Right ventricle myocardium inferior (tissue), 1 donor: ENCODE measurements around the gene MYL3. TPM values are rescaled to one million over a fixed set of nuclear protein-coding genes. Genes with fewer than 3 reads are reported as not detected.

Source experiments
- ATAC-seq: fragments of 200-7000 bp; cut with Tn5 transposase; one replicate; pipeline ENCODE4 v1.9.1; 2020; ENCODE audit warnings: mild to moderate bottlenecking, moderate library complexity
- DNase-seq: peaks from one replicate; pipeline ENCODE4 v3.0.0; 2021; ENCODE audit errors: missing footprints
- intact Hi-C: fragments of 100-400 bp; cut with DNase I; formaldehyde crosslinking; loops from one replicate; pipeline ENCODE4 v1.11.0; 2022
- total RNA-seq: library from RNA; stranded (reverse); fragmentation: NEBNext Ultra II Directional; extraction: Animal tissue kit (Norgen Biotek cat#: 25700); gene quantifications from one replicate; pipeline ENCODE4 v1.2.1, GENCODE V29; 2021
- donor health status: DM: no; HTN: yes; CAD: no; lungs with severe emphysema.

Gene MYL3
- total RNA-seq, 1 donor from 2014 or later = 11,437 TPM

DNA sequence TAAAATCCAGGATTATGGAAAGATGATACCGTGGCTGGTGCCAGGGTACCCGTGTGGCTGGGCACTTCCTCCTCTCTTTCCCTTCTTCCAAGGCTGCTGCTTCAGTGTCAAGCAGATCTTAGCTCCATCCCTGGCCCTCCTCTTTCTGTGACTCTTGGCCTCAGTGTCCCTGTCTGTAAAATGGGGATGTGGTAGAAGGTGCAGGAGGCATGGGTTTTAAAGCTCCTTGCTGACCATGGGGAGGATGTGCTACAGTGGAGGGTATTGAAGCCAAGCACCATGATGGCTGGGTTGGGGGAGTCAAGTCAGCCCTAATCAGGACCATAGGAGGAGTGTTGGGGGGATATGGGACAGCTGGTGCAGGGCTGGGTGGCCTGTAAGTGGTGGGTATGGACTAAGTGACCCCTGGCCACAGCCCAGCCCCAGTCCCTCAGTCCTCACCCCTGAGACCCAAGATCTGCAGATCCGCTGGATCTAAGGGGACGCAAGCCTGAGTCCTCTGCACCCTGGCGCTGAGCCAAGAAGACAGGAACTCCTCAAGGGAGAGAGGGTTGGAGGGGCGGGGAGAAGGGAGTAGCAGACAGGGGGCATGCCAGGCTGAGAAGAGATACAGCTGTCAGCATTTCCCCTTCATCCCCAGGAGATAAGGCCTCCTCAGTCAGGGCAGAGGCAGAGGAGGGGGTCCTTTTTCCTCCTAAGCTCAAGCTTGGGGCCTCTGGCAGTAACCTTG is 26.3 kb upstream of the MYL3 start:
- intact Hi-C loops = no loop called here
- ATAC-seq (no peak), DNase-seq (no peak)

- intact Hi-C loops = no loop called here
- DNase-seq = no peak
- ATAC-seq = no peak
These were observed 25.5 kb upstream of the MYL3 start for GRCh38 chr3:46888705-46889104.

DNA sequence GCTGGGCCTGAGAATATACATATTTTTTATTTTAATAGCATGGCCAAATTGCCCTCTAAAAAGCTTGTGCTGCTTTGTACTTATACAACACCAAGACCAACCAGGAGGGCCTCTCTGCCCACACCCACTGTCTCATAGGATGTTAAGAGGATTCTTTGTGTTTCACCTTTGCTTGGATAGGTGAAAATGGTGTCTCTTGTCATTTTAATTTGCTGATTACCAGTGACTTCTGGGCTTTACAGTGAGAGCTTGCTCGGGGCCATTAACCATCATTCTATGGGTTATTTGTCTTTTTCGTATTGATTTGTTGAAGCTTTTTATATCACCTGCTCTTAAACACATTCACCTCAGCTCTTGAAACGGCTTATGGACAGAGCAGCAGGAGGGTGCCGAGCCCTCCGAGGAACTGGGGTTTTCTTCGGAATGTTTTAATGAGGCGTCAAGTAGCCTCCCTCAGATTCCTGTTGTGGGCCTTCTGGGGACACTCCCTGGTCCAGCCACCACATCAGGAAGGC is 24.8 kb upstream of the MYL3 start:
- intact Hi-C loops = no loop called here
- no peak for DNase-seq
- no peak for ATAC-seq

GRCh38 chr3:46885612-46886011 is 22.4 kb upstream of the MYL3 start:
- DNase-seq (no peak), ATAC-seq (no peak)
- intact Hi-C loops = no loop called here

DNA sequence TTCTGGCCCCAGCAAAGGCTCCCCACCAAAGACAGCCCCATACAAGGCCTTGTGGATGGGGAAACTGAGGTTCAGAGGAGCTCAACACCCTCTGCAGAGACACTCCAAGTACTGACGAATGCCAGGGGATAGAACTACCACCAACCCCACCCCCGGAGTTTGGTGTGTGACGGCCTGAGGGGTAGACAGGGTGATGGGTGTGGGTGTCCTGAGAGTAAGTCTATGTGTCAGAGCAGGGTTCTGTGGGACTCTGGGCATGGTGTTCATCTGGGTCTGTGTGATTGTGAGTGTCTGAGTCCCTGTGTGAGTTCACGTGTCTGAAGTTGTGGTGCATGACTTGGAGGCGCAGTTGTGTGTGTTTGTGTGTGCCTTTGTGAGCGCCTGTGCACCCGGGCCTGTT is 21.7 kb upstream of the MYL3 start:
- intact Hi-C loops = no loop called here
- ATAC-seq = no peak
- no peak for DNase-seq

GRCh38 chr3:46884427-46884826 is 21.2 kb upstream of the MYL3 start:
- intact Hi-C loops = no loop called here
- no peak for ATAC-seq
- no peak for DNase-seq

DNA sequence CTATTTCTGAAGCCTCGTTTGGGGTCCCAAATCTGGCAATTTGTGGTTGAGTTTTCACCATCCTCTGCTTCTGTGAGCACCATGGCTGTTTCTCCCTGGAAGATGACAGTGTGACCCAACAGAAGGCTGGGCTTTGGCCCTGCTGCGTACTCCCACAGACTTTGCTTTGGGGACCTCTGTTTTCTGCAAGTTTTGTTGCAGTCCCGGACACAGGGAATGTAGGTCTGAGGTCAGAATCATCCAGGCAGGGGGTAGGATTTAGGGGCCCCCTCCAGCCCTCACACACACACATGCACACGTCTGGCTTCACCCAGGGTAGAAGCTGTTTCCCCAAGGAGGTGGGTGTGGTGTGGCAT is 20.6 kb upstream of the MYL3 start:
- DNase-seq (no peak), ATAC-seq (no peak)
- intact Hi-C loops = no loop called here

DNA sequence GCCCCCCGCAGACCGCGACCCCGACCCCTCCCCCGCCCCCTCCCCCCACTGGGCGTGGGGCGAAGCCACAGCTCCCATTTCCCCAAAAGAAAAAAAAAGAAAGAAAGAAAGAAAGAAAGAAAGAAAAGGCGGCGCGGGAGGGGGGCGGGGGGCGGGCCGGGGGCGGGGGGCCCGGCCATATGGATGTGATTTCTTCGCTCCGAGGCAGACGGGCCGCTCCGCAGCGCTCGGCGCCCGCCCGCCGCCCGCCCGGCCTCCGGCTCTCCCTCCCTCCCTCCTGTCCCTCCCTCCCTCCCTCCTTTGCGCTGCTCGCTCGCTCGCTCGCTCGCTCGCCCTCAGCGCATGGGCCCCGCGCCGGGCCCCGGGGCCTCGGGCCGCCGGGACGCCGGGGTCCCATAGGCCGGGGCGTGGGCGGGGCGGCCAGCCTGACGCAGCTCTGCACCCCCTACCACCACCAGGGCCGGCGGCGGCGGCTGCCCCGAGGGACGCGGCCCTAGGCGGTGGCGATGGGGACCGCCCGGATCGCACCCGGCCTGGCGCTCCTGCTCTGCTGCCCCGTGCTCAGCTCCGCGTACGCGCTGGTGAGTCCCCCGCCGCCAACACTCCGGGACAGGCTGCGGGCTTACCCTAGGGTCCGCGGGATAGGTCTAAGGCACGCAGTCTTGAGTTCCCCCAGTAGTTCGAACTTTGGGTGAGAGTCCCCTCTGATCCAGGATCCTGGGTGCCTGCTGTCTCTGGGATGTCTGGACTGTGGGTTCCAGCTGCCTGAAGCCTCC is 20.0 kb upstream of the MYL3 start:
- intact Hi-C loops = no loop called here
- DNase-seq (no peak), ATAC-seq (peak; percentile 43)

DNA sequence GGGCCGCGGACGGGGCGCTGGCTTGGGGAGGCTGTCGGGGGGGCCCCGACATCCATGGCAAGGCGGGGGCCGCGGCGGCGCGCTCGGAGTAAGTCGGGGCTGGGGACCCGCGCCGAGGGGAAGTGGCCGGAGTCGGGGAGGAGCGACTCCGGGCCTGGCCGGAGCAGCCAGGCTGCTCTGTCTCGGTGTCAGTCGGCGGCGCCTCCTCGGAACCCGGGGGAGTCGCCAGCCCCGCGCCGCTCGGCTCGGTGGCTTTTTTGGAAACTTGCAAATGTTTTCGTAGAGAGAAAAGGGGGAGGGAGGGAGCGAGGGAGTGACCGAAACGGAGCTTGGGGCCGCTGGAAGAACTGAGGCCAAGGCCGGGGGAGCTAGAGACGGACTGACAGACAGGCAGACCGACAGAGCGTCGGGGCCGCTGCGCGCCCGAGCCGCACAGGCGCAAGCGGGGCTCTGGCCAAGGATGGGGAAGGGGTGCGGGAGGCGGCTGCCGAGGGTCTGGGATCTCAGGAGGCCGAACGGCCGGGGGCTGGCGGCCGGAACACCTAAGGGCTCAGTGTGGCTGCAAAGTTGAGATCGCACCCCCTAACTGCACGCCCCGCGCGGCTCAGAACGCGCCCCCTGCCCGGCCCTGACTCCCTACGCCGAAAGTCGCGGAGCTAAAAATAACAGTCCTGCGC is 19.3 kb upstream of the MYL3 start:
- peak; percentile 35 for ATAC-seq
- intact Hi-C loops = no loop called here
- DNase-seq = no peak

DNA sequence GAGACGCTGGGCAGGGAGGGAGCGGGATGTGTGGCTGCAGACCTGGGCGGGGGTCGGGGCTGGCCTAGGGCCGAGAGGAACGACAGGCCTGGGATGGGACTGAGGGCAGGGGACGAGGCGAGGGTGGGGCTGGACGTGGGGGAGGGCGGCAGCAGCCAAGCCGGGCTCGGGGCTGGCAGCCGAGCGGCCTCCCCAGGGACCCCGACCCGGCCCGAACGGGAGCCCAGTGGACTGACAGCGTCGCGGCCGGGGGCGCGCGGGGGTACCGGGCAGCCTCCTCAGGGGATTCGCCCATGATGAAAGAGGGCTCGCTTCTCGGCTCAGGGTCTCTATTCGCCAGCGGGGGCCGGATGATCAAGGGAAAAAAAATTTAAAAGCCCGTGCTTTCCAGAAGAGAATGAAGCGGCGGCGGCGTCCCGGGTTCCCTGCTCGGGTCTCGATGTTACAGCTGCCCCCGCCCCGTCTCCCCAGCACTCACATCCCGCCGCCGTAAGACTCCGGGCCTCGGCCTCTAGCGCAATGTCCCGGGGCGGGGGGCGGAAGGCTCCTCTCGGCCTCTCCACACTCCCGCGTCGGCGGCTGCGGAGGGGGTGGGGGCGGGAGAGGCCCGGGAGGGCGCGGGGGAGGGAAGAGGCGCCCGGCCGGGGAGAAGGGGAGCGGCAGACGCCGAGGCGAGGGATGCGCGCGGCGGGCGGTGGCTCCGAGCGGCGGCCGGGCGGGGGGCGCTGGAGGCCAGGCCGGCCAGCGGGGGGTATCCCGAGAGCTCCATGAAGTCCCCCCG is 18.5 kb upstream of the MYL3 start:
- intact Hi-C loops = no loop called here
- no peak for DNase-seq
- ATAC-seq = peak; percentile 57

GRCh38 chr3:46880884-46881595 is 17.8 kb upstream of the MYL3 start:
- intact Hi-C loops = no loop called here
- ATAC-seq (no peak), DNase-seq (no peak)

DNA sequence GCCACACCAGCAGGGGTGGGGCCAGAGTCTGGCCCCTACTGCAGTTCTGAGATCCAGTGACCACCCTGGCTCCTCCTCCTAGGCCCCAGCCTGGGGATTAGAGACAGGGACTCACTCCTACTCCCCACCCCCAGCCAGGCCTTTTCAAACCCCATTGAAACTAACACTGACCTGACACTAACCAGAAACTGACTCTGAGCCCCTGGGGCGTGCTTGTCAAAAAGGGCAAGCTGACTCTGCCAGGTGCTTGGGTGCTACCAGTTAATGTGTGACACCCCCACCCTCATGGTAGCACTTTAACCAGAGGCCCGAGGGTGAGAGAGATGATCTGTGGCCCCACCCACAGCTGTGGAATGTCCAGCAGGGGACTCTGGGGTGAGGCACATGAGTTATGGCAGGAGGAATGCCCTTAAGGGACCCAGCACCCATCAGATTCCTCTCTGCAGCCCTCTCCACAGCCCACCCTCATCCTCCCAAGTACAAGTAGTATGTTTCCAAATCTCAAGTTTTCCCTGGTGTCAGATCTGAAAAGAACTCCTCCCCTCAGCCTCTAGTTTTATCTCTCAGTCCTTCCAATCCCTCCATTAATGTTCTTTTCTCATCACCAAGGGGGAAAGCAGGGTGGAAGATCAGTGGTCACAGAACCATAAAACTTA is 15.7 kb upstream of the MYL3 start:
- DNase-seq (no peak), ATAC-seq (no peak)
- intact Hi-C loops = no loop called here

DNA sequence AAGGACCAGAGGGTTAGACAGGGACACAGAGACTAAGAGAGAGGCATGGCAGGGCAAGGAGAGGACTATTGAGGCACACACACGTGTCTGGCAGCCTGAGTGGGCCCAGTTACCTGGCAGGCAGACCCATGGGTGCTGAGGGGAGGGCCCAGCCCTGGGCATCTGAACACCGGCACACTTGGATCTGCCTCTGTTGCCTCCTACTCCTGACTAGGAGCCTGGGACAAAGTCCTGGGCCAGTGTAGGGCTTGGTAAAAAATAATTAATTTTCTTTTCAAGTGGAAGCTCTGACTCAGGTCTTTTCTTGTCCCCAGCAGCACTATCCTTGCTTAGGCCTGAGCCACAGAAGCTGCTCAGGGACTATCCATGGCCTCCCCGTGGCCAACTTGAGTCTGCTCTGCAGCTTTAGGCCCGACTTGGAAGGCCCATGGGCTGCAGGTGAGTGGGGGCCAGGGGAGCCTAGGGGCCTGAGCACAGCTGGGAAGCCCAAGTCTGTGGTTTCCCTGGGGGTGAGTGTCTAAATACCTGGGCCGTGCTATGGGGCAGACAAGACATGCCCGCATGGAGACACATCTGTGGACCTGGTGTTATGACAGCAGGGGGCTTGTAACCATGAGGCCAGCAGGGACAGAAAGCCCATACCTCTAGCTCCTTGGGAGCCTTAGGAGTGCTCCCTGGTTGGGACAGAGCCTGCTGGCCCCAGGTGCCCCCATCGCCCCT is 14.3 kb upstream of the MYL3 start, which contains the start of gene PTH1R:
Gene PTH1R (plus strand): TSS at position 316 of the 720 bp plus-strand sequence. CDS start 5,839 bp downstream, outside the sequence.
- DNase-seq (no peak), ATAC-seq (no peak)
- intact Hi-C loops = no loop called here

DNA sequence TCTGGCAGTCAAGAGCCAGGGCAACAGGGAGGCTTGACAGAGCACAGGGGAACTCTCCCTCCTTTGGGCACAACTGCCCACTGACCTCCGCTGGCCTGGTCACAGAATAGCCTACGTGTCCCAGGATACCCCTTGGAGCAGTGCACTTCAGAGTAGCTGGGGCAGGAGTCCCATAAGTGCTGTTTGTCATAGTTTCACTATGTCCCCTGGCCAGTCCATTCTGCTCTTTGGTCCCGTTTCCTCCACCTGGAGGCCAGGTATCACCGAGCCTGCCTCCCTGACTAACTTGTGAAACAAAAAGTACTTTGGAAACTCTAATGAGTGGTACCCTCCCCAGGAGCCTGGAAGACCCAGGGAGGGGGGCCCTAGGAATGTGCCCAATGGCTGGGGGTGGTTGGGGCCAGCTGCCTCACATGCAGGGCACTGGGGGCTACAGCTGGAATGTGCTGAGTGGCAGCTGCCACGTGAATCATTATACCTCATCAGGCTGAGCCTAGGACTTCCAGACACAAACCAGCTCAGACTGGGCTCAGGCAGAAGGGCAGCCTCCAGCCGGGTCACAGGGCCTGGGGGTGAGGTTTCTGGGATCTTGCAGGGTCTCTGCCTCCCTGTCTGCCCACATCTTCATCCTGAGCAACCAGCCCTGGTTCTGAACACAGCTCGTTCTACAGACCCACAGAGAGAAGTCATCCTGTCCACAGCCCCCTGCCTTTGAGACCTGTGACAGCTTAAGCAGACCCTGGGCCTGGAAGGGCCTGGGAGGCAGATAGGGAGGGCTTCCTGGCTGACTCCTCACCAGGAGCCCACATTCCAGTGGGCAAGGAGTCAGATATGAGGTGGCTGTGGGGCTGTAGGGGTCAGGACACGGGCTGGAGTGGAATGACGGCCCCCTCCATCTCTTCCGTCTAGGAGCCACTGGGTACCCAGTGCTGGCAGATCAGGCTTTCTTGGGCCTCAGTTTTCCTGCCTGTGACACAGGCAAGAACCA is 13.4 kb upstream of the MYL3 start:
- ATAC-seq (no peak), DNase-seq (no peak)
- intact Hi-C loops = no loop called here

DNA sequence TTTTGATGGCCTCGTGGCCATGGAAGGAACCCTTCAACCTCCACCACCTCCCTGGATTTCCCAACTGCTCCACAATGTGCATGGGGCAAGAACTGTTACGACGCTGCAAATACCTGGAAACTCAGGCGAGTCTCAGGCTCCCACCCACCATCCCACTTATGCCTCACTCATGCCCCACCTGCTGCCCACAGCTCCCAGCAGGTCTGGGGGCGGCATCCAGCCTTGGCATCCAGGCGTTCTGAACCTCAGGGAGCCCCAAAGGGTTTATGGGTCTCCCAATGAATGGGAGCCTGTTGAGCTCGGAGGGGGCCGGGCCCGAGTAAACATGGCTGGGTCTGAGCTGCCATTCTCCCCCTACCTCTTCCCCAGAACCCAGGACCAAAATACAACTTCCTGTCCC is 12.3 kb upstream of the MYL3 start:
- intact Hi-C loops = no loop called here
- ATAC-seq (no peak), DNase-seq (no peak)

DNA sequence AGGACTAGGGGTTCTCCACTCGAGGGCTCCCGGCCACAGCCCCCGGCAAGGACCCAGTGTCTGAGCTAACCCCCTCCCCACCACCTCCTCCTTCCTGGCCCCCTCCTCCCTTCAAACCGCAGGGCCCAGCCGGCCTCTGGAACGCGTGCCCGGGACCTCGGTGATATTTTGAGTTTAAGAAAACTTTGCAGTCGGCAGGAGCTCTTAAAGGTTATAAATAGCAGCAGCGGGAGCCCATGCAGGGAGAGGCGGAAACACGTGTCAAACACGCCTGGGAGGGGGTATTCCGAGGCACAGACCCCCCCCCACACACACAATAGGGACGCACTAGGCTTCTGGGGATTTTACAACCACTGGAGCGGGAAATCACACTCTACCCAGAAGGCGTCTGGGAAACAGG is 11.2 kb upstream of the MYL3 start:
- intact Hi-C loops = loop anchor here (5.0 kb wide), 2 partner anchors 133 to 898 kb away; no protein-coding TSS in a partner anchor
- ATAC-seq (peak; percentile 15), DNase-seq (no peak)
